ENCODE data around the gene EPHA1.
"Not testable (repeated sequence)": the region's sequence is repeated elsewhere in the genome, so short reads cannot be mapped to it uniquely, and the experiment has no call there.

The EPHA1 gene

GRCh38 chr7:143401265-143401664 is 7.4 kb downstream of the EPHA1 start:
- DNase-seq, result no peak

- DNase-seq, result no peak
Observed at GRCh38 chr7:143399642-143400041, 9.0 kb downstream of the EPHA1 start.

- DNase-seq, result no peak
Observed at GRCh38 chr7:143399151-143399550, 9.5 kb downstream of the EPHA1 start.

- DNase-seq, result no peak
Observed at GRCh38 chr7:143398616-143399015, 10.0 kb downstream of the EPHA1 start.

GRCh38 chr7:143397710-143398530 is 10.7 kb downstream of the EPHA1 start:
- no peak for DNase-seq

GRCh38 chr7:143396625-143397556 is 11.8 kb downstream of the EPHA1 start:
- no peak for DNase-seq

- DNase-seq, result no peak
Observed at GRCh38 chr7:143396182-143396581, 12.5 kb downstream of the EPHA1 start.

- DNase-seq, result no peak
Observed at GRCh38 chr7:143395187-143396149, 13.2 kb downstream of the EPHA1 start.

GRCh38 chr7:143394777-143395176 is 13.9 kb downstream of the EPHA1 start:
- DNase-seq, result no peak

- DNase-seq, result no peak
Observed at GRCh38 chr7:143394068-143394467, 14.6 kb downstream of the EPHA1 start.

- DNase-seq, result no peak
Observed at GRCh38 chr7:143393267-143394041, 15.2 kb downstream of the EPHA1 start.

- DNase-seq, result no peak
Observed at GRCh38 chr7:143392875-143393266, 15.8 kb downstream of the EPHA1 start.

- DNase-seq, result not testable (repeated sequence)
Observed at GRCh38 chr7:143392427-143392826, 16.2 kb downstream of the EPHA1 start.

GRCh38 chr7:143391462-143392404 is 16.9 kb downstream of the EPHA1 start:
- no peak for DNase-seq

- DNase-seq, result no peak
Observed at GRCh38 chr7:143390773-143391317, 17.8 kb downstream of the EPHA1 start.

GRCh38 chr7:143390104-143390772 is 18.4 kb downstream of the EPHA1 start:
- no peak for DNase-seq

GRCh38 chr7:143389316-143390103 is 19.1 kb downstream of the EPHA1 start:
- DNase-seq, result no peak

GRCh38 chr7:143388491-143389101 is 20.1 kb downstream of the EPHA1 start:
- no peak for DNase-seq

All from DMS79 treated with DMSO at 0.1 percent for 48 hours (cell line).